HG02642 (cell line): ENCODE results near the gene IL17D.

Experiments
- ATAC-seq: cut with Tn5 transposase; IDR thresholded peaks from one replicate; pipeline ENCODE4 v1.9.1; 2021; ENCODE audit warnings: mild to moderate bottlenecking; ENCODE audit not compliant: unreplicated experiment, poor library complexity

The IL17D gene

GRCh38 chr13:20686863-20687579, 16.5 kb upstream of the IL17D start:
- ATAC-seq = no peak

- no peak for ATAC-seq
These were observed 14.2 kb upstream of the IL17D start for GRCh38 chr13:20689291-20689690.

DNA sequence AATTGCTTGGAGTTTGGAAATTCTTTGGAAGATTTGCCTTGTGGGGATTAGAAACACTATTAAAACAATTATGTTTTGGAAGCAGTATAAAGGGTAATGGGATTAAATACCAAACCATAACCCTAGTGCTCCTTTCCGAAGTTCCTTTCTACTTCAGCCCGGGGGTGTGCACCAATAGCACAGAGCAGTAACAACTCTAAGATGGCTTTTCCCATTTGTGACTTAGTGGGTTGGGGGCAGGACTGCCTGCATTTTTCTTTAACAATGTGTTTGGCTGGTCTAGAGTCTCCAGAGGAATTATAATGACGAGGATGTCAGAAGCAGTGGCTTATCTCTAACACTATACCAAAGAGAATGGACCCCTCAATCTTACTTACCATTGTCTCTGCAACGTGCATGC, 11.9 kb upstream of the IL17D start:
- no peak for ATAC-seq

DNA sequence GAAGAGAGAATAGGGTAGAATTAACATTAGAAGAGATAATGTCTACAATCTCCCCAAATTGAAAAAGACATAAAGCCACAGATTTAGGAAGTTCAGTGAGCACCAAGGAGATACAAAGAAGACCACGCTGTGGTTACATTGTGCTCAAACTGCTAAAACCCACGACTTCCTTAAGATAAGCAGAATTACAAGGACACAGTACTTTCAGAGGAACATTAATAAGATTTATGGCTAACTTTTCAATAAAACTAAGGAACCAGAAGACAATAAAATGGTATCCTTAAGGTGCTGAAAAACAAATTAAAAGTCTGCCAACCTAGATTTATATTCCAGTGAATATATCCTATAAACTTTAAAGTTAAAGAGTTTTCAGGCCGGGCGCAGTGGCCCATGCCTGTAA, 7.4 kb upstream of the IL17D start:
- ATAC-seq = no peak

DNA sequence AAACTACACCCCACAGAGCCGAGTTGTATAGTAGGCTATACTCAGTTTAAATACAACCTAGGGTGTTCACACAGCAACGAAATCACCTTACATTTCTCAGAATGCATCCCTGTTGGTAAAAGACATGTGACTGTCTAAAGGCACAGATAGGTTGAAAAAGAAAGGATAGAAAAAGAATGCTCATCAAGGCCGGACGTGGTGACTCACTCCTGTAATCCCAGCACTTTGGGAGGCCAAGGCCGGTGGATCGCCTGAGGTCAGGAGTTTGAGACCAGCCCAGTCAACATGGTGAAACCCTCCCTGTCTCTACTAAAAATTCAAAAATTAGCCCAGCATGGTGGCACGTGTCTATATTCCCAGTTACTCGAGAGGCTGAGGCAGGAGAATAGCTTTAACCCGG, 3.8 kb upstream of the IL17D start:
- no peak for ATAC-seq

- no peak for ATAC-seq
These were observed 3.2 kb upstream of the IL17D start for GRCh38 chr13:20700288-20700687.

DNA sequence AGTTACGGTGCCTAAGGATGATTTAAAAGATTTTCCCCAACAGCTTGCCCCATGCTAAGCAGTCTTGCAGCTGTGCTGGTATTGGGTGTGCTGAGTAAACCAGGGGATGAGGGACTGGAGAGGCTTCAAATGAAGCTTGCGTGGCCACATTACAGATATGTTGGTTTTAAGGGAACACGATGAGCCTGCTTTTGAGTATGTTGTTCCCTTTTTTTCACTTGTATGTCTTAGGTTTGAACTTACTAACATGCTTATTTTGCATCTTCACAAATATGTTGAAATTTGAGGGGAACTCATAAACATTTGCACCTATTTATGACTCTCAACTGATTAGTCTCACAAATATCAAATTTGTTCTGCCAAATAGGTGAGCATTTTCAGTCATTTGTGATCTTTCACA, 2.0 kb upstream of the IL17D start:
- ATAC-seq = no peak

DNA sequence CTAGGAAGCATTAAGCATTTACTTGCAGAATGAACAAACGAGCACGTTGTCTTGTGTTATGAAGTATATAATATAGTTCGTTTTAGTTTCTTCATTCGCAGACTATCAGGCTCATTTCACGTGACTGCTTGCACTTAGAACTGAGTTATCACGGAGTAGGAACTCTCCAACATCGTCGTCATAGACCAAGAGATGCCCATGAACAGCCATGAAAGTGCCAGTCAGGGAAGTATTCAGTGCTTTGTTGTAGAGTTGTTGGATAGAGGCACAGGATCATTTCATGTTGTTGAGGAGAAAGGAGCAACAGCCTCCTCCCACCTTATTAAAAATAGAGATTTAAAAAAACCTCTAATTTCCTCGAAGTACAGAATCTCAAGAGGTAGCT, 977 bp upstream of the IL17D start:
- no peak for ATAC-seq

DNA sequence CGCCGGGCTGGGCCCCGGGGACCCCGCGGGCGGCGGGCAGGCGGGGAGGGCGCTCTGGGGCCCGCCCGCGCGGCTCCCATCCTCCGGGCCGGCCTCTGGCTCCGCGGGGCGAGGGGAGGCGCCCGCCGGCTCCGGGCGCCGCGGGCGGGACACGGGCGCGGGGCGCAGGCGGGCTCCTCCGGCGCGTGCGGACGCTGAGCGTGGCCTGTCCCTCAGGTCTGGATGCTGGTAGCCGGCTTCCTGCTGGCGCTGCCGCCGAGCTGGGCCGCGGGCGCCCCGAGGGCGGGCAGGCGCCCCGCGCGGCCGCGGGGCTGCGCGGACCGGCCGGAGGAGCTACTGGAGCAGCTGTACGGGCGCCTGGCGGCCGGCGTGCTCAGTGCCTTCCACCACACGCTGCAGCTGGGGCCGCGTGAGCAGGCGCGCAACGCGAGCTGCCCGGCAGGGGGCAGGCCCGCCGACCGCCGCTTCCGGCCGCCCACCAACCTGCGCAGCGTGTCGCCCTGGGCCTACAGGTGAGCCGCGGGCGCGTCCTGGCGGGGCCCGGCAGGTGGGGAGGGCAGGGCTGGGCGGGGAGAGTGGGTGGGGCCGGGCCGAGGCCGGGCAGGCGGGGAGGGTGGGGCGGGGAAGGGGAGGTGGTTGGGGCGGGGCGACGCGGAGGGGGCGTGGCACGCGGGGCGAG, 420 bp downstream of the IL17D start:
- peak; percentile 92 for ATAC-seq

DNA sequence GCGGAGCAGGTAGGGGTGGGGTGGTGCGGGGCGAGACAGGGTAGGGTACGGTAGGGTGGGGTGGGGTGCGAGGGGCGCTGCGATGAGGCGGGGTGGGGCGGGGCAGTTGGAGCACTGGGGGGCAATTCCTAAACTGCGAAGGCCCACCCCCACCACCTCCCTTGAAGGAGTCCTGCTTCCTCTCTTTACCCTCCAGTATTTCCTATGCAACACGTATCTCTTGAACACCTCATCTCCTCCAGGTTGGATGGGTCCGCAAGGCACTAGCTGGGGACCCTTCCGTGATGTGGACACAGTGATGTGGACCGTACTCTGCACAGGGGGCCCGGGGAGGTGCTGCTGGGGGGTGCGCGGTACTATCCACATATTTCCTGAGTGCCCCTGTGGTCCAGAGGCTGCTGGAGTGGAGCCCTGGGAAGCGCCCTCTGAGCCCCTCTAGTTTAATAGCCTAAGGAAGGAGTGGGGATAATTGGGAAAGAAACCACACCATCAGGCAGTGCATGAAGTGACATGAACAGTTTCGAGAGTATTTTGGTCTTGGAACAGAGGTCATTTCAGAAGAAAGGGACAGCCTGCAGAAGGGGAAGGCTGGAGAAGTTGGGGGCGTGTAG, 1.1 kb downstream of the IL17D start:
- ATAC-seq = no peak

- ATAC-seq = no peak
These were observed 3.2 kb downstream of the IL17D start for GRCh38 chr13:20706661-20707060.

GRCh38 chr13:20708216-20708615, 4.7 kb downstream of the IL17D start:
- no peak for ATAC-seq

DNA sequence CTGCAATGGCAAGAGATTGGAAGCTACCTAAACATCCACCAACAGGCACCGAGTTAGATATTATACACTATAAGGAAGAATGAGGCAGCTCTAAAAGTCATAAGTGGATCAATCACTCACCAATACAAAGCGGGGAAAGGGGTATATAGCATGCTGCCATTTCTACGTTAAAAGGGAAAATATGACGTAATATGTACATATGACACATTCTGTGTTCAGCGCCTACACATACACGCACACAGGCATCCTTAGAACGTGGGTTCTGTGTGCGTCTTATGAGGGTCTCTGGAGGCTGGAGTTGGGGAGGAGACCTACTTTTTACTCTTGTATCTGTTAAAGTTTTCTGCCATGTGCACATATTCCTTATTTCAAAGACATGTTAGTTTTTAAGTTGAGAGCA, 5.9 kb downstream of the IL17D start:
- ATAC-seq = no peak

DNA sequence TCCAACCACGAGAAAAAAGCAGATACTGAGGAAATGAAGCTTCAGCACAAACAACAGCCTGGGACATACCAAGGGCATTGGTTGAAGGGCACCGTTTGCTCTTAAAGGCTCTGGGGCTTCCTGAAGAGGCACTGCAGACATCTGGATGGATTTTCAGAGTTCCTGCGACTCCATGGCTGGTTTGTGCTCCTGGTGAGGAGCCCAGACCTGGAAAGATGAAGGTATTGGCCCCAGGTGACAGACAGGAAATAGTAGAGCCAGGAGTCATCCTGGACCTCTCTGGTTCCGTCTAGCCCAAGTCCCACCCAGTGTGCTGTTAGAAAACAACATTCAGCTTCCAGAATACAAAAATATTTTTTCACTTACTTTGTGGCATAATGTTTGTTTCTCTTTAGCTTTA, 6.3 kb downstream of the IL17D start:
- no peak for ATAC-seq

GRCh38 chr13:20711301-20712044, 8.0 kb downstream of the IL17D start:
- ATAC-seq = no peak

DNA sequence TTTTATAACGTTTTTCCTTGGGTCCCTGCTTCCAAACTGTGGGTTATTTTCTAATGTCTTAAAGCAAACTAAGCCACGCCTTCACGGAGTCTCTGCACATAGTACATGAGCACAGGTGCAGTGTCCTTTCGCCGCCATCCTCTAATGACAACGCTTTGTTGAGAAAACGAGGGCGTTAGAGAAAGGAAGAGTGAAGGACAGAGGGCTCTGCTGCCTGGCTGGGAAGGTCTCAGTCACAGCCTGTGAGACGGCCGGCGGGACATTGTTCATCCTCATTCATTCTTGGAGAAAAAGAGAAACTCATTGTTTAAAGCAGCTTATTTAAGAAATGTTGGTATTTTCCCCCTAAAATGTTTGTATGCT, 9.5 kb downstream of the IL17D start:
- ATAC-seq = no peak

DNA sequence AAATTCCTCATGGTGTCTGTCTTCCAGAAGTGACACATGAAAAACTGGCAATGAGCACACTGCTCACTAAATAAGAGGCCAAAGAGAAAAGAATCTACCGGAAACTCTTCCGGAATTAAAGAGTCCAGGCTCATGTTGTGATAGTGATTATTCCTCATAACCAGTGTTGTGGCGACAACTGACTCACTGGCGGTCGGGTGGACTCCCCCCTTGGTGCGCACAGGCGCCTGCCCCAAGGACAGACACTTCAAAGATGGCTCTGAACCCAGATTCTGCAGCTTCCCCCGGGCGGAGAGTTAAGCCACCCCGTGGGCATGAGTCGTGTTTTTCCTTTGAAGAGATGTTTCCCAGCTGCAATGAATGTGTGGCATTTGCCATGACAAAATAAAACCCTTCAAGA, 10.3 kb downstream of the IL17D start:
- no peak for ATAC-seq

GRCh38 chr13:20714161-20714560, 10.7 kb downstream of the IL17D start:
- ATAC-seq = no peak

DNA sequence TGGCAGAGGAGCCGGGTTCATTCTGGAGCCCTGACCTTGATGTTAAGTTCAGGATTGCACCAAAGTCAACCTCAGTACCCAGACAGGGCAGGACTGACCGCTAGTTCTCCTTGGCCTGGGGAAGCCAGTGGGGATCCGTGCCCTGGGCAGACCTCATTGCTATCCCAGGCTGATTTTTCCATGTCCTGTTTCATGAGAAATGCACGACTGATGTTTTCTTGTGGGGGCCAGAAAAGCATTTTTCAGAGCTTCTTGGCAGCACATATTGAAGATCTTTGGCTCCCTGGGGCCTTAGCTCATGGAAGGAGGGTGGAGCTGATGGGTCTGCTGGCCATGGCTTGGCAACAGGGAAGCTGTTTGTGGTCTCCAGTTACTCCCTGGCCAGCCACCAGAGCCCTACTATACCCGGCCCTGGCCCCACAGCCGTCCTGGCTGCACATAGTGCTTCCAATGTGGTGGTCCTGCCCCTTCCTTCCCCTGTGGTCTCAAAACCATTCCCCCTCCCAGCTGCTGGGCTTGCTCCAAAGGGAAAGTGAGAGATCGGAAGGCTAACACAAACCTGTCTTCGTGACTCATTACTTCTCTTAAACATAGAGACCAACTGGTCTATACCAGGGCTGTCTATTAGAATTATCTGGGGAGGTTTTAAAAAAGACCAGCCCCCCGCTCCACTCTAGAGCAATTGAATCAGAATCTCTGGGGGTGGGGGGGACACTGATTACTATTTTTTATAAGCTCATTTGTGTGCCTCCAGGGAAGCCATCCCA, 11.2 kb downstream of the IL17D start:
- ATAC-seq = no peak

- ATAC-seq = no peak
These were observed 11.8 kb downstream of the IL17D start for GRCh38 chr13:20715330-20715712.

GRCh38 chr13:20716951-20717350, 13.5 kb downstream of the IL17D start:
- no peak for ATAC-seq
